MM.1S (cell line): Measurements from ENCODE around the gene KSR1.

ENCODE experiments used
- DNase-seq: peaks from one replicate; pipeline ENCODE4 v3.0.0-alpha.2; 2015
- H2AFZ ChIP-seq: fragments of 300-600 bp; sonication (generic); 2 replicates; pipeline ENCODE4 v1.6.0; 2016; ENCODE audit warnings: antibody characterized with exemption, low read length
- H3F3A ChIP-seq: fragments of 300-600 bp; sonication (generic); 2 replicates; pipeline ENCODE4 v1.6.1; 2016; ENCODE audit warnings: mild to moderate bottlenecking, antibody characterized with exemption, low read length, moderate library complexity, mixed read lengths; ENCODE audit not compliant: insufficient read depth
- H3K27ac ChIP-seq: fragments of 300-600 bp; sonication (generic); 2 replicates; pipeline ENCODE4 v1.5.1; 2016; ENCODE audit warnings: mild to moderate bottlenecking, low read length
- H3K27me3 ChIP-seq: fragments of 300-600 bp; sonication (generic); replicated peaks from 2 replicates; pipeline ENCODE4 v1.6.0; 2016; ENCODE audit warnings: low read length; ENCODE audit not compliant: insufficient read depth
- H3K36me3 ChIP-seq: fragments of 300-600 bp; sonication (generic); replicated peaks from 2 replicates; pipeline ENCODE4 v1.6.1; 2016; ENCODE audit warnings: mild to moderate bottlenecking, low read length, mixed read lengths; ENCODE audit not compliant: insufficient read depth
- H3K4me1 ChIP-seq: fragments of 300-600 bp; sonication (generic); 2 replicates; pipeline ENCODE4 v1.6.1; 2016; ENCODE audit warnings: low read length, mixed read lengths
- H3K4me2 ChIP-seq: fragments of 300-600 bp; sonication (generic); 2 replicates; pipeline ENCODE4 v1.6.0; 2016; ENCODE audit warnings: low read depth, low read length
- H3K4me3 ChIP-seq: fragments of 300-600 bp; sonication (generic); 2 replicates; pipeline ENCODE4 v1.5.1; 2016; ENCODE audit warnings: low read length, mixed read lengths
- H3K79me2 ChIP-seq: fragments of 300-600 bp; sonication (generic); 2 replicates; pipeline ENCODE4 v1.6.1; 2016; ENCODE audit warnings: mixed run types, low read length, mixed read lengths
- H3K9ac ChIP-seq: fragments of 300-600 bp; sonication (generic); 2 replicates; pipeline ENCODE4 v1.6.1; 2016; ENCODE audit warnings: low read length, mixed read lengths
- H3K9me2 ChIP-seq: fragments of 300-600 bp; sonication (generic); replicated peaks from 2 replicates; pipeline ENCODE4 v1.6.1; 2016; ENCODE audit warnings: mild to moderate bottlenecking, low read length, mixed read lengths; ENCODE audit not compliant: insufficient read depth
- H3K9me3 ChIP-seq: fragments of 300-600 bp; sonication (generic); replicated peaks from 2 replicates; pipeline ENCODE4 v1.6.1; 2016; ENCODE audit warnings: mild to moderate bottlenecking, low read length, mixed read lengths; ENCODE audit not compliant: insufficient read depth
- H4K20me1 ChIP-seq: fragments of 300-600 bp; sonication (generic); 2 replicates; pipeline ENCODE4 v1.6.1; 2016; ENCODE audit warnings: mild to moderate bottlenecking, low read length, moderate library complexity, mixed read lengths; ENCODE audit not compliant: insufficient read depth
- EZH2 ChIP-seq: fragments of 300-600 bp; sonication (generic); optimal IDR thresholded peaks from 2 replicates; pipeline ENCODE3; 2017; ENCODE audit warnings: low read depth, mild to moderate bottlenecking, antibody characterized with exemption, low read length, mixed read lengths
- EZH2phosphoT487 ChIP-seq: fragments of 300-600 bp; sonication (generic); IDR thresholded peaks from 2 replicates; pipeline ENCODE4 v1.6.1; 2018; ENCODE audit warnings: antibody characterized with exemption, low read length
- TF ChIP-seq, protein P1 (sequence below): fragments of 300-600 bp; sonication (generic); IDR thresholded peaks from 2 replicates; pipeline ENCODE4 v1.5.1; 2016; ENCODE audit warnings: antibody characterized with exemption, low read length, mixed read lengths

KSR1 gene

DNA sequence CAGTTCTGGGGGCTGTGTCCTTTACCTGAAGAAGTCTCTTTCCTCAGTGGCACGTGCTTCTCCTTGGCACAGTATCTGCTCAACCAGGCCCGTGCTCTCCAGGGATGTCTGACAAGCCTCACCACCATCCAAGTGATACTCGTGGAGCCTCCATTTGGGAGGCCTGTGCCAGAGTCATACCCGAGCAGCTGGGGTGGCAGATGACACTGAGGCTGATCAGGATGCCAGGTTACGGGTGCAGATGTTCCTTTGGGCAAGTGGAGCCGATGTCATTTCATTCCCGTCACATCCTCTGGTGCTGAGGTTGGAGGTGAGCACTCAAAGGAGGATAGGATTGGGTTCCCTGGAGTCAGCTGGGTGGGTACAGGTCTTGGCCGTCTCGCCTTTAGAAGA, 87.2 kb downstream of the KSR1 start:
- H3K27ac ChIP-seq: no peak overlapping the region
- H3K9me3 ChIP-seq: no peaks in the 10 kb centered on the region
- H3K4me1 ChIP-seq: peaks cover 24% of the 10 kb centered on the region
- no peaks in the 10 kb centered on the region for H3K36me3 ChIP-seq
- no peaks in the 10 kb centered on the region for H3K79me2 ChIP-seq
- H3K27me3 ChIP-seq: peaks cover 82% of the 10 kb centered on the region
- peaks cover 14% of the 10 kb centered on the region for H4K20me1 ChIP-seq
- H3K4me2 ChIP-seq: no peak overlapping the region
- TF ChIP-seq EZH2phosphoT487: no peak
- TF ChIP-seq EZH2: no peak
- TF ChIP-seq, protein P1, sequence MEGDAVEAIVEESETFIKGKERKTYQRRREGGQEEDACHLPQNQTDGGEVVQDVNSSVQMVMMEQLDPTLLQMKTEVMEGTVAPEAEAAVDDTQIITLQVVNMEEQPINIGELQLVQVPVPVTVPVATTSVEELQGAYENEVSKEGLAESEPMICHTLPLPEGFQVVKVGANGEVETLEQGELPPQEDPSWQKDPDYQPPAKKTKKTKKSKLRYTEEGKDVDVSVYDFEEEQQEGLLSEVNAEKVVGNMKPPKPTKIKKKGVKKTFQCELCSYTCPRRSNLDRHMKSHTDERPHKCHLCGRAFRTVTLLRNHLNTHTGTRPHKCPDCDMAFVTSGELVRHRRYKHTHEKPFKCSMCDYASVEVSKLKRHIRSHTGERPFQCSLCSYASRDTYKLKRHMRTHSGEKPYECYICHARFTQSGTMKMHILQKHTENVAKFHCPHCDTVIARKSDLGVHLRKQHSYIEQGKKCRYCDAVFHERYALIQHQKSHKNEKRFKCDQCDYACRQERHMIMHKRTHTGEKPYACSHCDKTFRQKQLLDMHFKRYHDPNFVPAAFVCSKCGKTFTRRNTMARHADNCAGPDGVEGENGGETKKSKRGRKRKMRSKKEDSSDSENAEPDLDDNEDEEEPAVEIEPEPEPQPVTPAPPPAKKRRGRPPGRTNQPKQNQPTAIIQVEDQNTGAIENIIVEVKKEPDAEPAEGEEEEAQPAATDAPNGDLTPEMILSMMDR: no peak
- DNase-seq: no peak
- no peak overlapping the region for H3K9ac ChIP-seq
- no peak overlapping the region for H2AFZ ChIP-seq
- H3K4me3 ChIP-seq: no peak overlapping the region
- H3F3A ChIP-seq: peaks cover 21% of the 10 kb centered on the region
- no peaks in the 10 kb centered on the region for H3K9me2 ChIP-seq

DNA sequence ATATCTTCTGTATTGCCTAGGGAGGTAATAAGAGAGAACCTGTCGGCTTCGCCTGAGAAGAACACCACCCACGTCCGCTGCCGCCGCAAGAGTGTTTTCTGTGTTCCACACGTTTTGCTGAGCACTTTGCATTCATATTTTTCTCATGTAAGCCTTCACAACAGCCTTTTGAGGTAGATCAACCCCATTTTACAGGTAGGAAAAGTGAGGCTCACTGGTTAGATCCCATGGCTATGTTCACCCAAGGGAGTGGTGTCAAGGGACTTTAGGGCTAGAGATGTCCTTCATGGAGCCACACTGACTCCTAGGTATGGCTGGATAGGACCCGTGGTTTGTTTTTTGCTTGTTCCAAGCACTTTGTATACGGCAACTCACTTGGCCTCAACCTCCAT, 87.7 kb downstream of the KSR1 start:
- Histone ChIP-seq H3K4me3 (no peak overlapping the region), H3K79me2 (no peaks in the 10 kb centered on the region), H3K27ac (no peak overlapping the region), H2AFZ (no peak overlapping the region), H3F3A (peaks cover 21% of the 10 kb centered on the region), H3K36me3 (no peaks in the 10 kb centered on the region), H3K9ac (no peak overlapping the region), H3K9me3 (no peaks in the 10 kb centered on the region), H3K4me1 (peaks cover 24% of the 10 kb centered on the region), H3K9me2 (no peaks in the 10 kb centered on the region), H3K4me2 (0 out of 2 replicates have a peak overlapping the region, but pooled peaks have one; percentile 13), H3K27me3 (peaks cover 81% of the 10 kb centered on the region), H4K20me1 (peaks cover 14% of the 10 kb centered on the region)
- no peak for DNase-seq
- TF ChIP-seq EZH2 (no peak), EZH2phosphoT487 (no peak)
- TF ChIP-seq, protein P1: no peak

DNA sequence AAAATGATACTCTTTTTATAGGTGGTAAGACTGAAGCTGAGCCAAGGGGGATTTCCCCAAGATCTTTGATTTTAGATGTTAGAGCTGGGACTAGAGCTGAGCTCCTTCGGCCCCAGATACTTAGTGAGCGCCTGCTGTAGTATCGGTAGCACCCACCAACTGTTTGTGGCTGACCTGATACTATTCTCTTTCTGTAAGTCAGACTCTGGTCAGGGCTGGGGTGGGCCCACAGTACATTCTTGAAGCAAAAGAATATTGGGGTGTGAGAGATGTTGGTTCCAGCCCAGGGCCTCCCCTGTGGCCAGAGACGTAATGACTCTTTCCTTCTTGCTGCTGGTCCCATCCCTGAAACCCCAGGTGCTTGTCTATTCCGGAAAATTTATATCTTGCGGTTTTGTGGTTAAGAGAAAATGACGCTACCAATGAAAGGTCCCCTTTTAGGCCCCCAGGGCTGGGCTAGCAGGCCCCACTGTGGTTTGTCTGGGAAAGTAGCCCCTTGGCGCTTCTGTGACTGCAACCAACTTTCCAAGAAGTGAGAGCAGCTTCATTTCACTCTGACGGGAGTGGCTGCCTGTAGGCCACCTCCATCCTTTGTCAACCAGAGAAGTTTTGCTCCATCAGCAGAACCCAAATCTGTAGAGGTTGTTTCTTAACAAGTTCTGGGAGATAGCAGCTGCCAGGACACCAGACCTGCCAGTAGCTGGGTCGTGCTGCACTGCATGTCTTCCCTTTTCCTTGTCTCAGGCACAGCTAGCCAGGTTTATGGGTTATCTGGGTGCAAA, 88.3 kb downstream of the KSR1 start:
- DNase-seq: peak; percentile 84
- Histone ChIP-seq H4K20me1 (peaks cover 14% of the 10 kb centered on the region), H3K4me2 (peak overlapping the region; percentile 51)

More for the DNA sequence above, 88.3 kb downstream of the KSR1 start:
- H2AFZ ChIP-seq: no peak overlapping the region
- no peak overlapping the region for H3K4me3 ChIP-seq
- no peaks in the 10 kb centered on the region for H3K9me2 ChIP-seq
- peak; percentile 87 for TF ChIP-seq EZH2phosphoT487
- no peak for TF ChIP-seq EZH2
- TF ChIP-seq, protein P1: no peak
- no peak overlapping the region for H3K9ac ChIP-seq
- no peak overlapping the region for H3K27ac ChIP-seq
- peaks cover 24% of the 10 kb centered on the region for H3K4me1 ChIP-seq
- H3K36me3 ChIP-seq: no peaks in the 10 kb centered on the region
- no peaks in the 10 kb centered on the region for H3K9me3 ChIP-seq
- peaks cover 76% of the 10 kb centered on the region for H3K27me3 ChIP-seq
- H3F3A ChIP-seq: peaks cover 21% of the 10 kb centered on the region
- H3K79me2 ChIP-seq: no peaks in the 10 kb centered on the region
